Lower leg skin (tissue), 3 donors: ENCODE measurements around the gene KRTAP2-4.

Experiments used
- POLR2A ChIP-seq, 2 donors: fragments of 450-650 bp; IDR thresholded peaks; one replicate each; pipeline ENCODE4 v1.6.1; 2016 to 2017; ENCODE audit warnings: antibody characterized with exemption in 2 of 2, mild to moderate bottlenecking in 1 of 2, moderate library complexity in 1 of 2
- TF ChIP-seq, protein P1 (sequence below), 3 donors: fragments of 450-650 bp; IDR thresholded peaks; one replicate each; pipeline ENCODE4 v1.5.1; 2016; ENCODE audit warnings: antibody characterized with exemption in 3 of 3, mild to moderate bottlenecking in 3 of 3, moderate library complexity in 2 of 3

- TF ChIP-seq, protein P1, sequence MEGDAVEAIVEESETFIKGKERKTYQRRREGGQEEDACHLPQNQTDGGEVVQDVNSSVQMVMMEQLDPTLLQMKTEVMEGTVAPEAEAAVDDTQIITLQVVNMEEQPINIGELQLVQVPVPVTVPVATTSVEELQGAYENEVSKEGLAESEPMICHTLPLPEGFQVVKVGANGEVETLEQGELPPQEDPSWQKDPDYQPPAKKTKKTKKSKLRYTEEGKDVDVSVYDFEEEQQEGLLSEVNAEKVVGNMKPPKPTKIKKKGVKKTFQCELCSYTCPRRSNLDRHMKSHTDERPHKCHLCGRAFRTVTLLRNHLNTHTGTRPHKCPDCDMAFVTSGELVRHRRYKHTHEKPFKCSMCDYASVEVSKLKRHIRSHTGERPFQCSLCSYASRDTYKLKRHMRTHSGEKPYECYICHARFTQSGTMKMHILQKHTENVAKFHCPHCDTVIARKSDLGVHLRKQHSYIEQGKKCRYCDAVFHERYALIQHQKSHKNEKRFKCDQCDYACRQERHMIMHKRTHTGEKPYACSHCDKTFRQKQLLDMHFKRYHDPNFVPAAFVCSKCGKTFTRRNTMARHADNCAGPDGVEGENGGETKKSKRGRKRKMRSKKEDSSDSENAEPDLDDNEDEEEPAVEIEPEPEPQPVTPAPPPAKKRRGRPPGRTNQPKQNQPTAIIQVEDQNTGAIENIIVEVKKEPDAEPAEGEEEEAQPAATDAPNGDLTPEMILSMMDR (IDR thresholded peaks at IDR 0.05) = no peak
- no peak for TF ChIP-seq POLR2A (IDR thresholded peaks at IDR 0.05)
Measured at GRCh38 chr17:41054025-41054424, 11.7 kb downstream of the KRTAP2-4 start.
